Naive B cell (primary cell): ENCODE measurements around the gene RAP1A. TPM values are rescaled to one million over a fixed set of nuclear protein-coding genes. Genes with fewer than 3 reads are reported as not detected.
A peak's percentile ranks its signal among the peaks of the same experiment; 100 is the strongest.
"Not testable (repeated sequence)": the region's sequence is repeated elsewhere in the genome, so short reads cannot be mapped to it uniquely, and the experiment has no call there.

Experiments used
- ATAC-seq, 2 donors: fragments of 150-1000 bp; cut with Tn5 transposase; 2 replicates each; pipeline ENCODE4 v1.10.0; 2021; ENCODE audit warnings: low read depth in 2 of 2, mild to moderate bottlenecking in 2 of 2, moderate library complexity in 2 of 2
- DNase-seq: peaks from one replicate; pipeline ENCODE4 v3.0.0; 2022
- H3K27ac Mint-ChIP-seq, 6 donors: one replicate each; pipeline ENCODE4 v1.8.0; 2020 to 2022; ENCODE audit warnings: mild to moderate bottlenecking in 6 of 6, mixed read lengths in 6 of 6, moderate library complexity in 5 of 6, inconsistent platforms in 2 of 6
- H3K27me3 Mint-ChIP-seq, 3 donors: one replicate each; pipeline ENCODE4 v1.8.0; 2021 to 2022; ENCODE audit warnings: mixed read lengths in 3 of 3, mild to moderate bottlenecking in 1 of 3
- H3K36me3 Mint-ChIP-seq, 2 donors: one replicate each; pipeline ENCODE4 v1.8.0; 2020 to 2022; ENCODE audit warnings: mixed read lengths in 2 of 2, inconsistent platforms in 1 of 2, mild to moderate bottlenecking in 1 of 2
- H3K4me1 Mint-ChIP-seq, 3 donors: one replicate each; pipeline ENCODE4 v1.8.0; 2020 to 2022; ENCODE audit warnings: mixed read lengths in 3 of 3, inconsistent platforms in 1 of 3, mild to moderate bottlenecking in 1 of 3, moderate library complexity in 1 of 3
- H3K4me3 Mint-ChIP-seq, 8 donors: one replicate each; pipeline ENCODE4 v1.8.0; 2020 to 2022; ENCODE audit warnings: mild to moderate bottlenecking in 8 of 8, mixed read lengths in 8 of 8, moderate library complexity in 8 of 8, inconsistent platforms in 2 of 8
- H3K9me3 Mint-ChIP-seq, 7 donors: one replicate each; pipeline ENCODE4 v1.8.0; 2020 to 2022; ENCODE audit warnings: mixed read lengths in 7 of 7, mild to moderate bottlenecking in 5 of 7, inconsistent platforms in 2 of 7, moderate library complexity in 1 of 7
- polyA plus RNA-seq, 6 donors: library from polyadenylated mRNA; unstranded; fragments of 300-500 nt; fragmentation: Illumina TruSeq; gene quantifications; one replicate each; pipeline ENCODE4 v1.2.3, GENCODE V29; 2021; ENCODE audit warnings: low read depth in 6 of 6

RAP1A gene
- polyA plus RNA-seq, 6 donors from 2014 or later, result 30.7 to 44.6 (median 37.2) TPM

GRCh38 chr1:111602302-111602701 is 17.3 kb upstream of the RAP1A start:
- peak overlapping the region in 7 of 8 donors; percentile 36 to 81 (median 61) for H3K4me3 Mint-ChIP-seq
- no peak for DNase-seq
- H3K9me3 Mint-ChIP-seq, result no peaks in the 10 kb centered on the region
- H3K4me1 Mint-ChIP-seq, result peaks cover 55 to 80% (median 67%) of the 10 kb centered on the region in 3 donors
- no peaks in the 10 kb centered on the region for H3K36me3 Mint-ChIP-seq
- peak overlapping the region; percentile 42 to 93 (median 86) for H3K27ac Mint-ChIP-seq
- peak; percentile 81 to 84 for ATAC-seq
- H3K27me3 Mint-ChIP-seq, result no peaks in the 10 kb centered on the region

GRCh38 chr1:111602974-111603373 is 16.6 kb upstream of the RAP1A start:
- Mint-ChIP-seq H3K9me3 (no peaks in the 10 kb centered on the region), H3K36me3 (no peaks in the 10 kb centered on the region), H3K27ac (peak overlapping the region in 5 of 6 donors; percentile 18 to 93 (median 84)), H3K4me3 (peak overlapping the region in 6 of 8 donors; percentile 36 to 81 (median 60)), H3K27me3 (no peaks in the 10 kb centered on the region), H3K4me1 (peaks cover 55 to 75% (median 67%) of the 10 kb centered on the region in 3 donors)
- no peak for DNase-seq
- ATAC-seq, result no peak

- DNase-seq (no peak), ATAC-seq (peak; percentile 72 to 74)
- Mint-ChIP-seq H3K9me3 (no peaks in the 10 kb centered on the region), H3K4me1 (peaks cover 55 to 71% (median 67%) of the 10 kb centered on the region in 3 donors), H3K27me3 (no peaks in the 10 kb centered on the region), H3K36me3 (no peaks in the 10 kb centered on the region), H3K27ac (peak overlapping the region; percentile 30 to 90 (median 74)), H3K4me3 (peak overlapping the region in 5 of 8 donors; percentile 44 to 89 (median 61))
Observed at GRCh38 chr1:111603979-111604378, 15.6 kb upstream of the RAP1A start.

- no peaks in the 10 kb centered on the region for H3K36me3 Mint-ChIP-seq
- no peaks in the 10 kb centered on the region for H3K27me3 Mint-ChIP-seq
- H3K4me3 Mint-ChIP-seq, result peak overlapping the region in 2 of 8 donors; percentile 14 to 36
- ATAC-seq (no peak), DNase-seq (no peak)
- H3K4me1 Mint-ChIP-seq, result peaks cover 56 to 65% (median 62%) of the 10 kb centered on the region in 3 donors
- peak overlapping the region in 3 of 6 donors; percentile 9 to 96 (median 72) for H3K27ac Mint-ChIP-seq
- H3K9me3 Mint-ChIP-seq, result no peaks in the 10 kb centered on the region
Observed at GRCh38 chr1:111604931-111605330, 14.7 kb upstream of the RAP1A start.

- H3K27me3 Mint-ChIP-seq, result no peaks in the 10 kb centered on the region
- no peak for ATAC-seq
- no peak overlapping the region for H3K4me3 Mint-ChIP-seq
- no peak for DNase-seq
- H3K36me3 Mint-ChIP-seq, result no peaks in the 10 kb centered on the region
- H3K9me3 Mint-ChIP-seq, result no peaks in the 10 kb centered on the region
- H3K4me1 Mint-ChIP-seq, result peaks cover 52 to 62% (median 58%) of the 10 kb centered on the region in 3 donors
- peak overlapping the region in 2 of 6 donors; percentile 71 to 72 for H3K27ac Mint-ChIP-seq
Observed at GRCh38 chr1:111605576-111605975, 14.0 kb upstream of the RAP1A start.

- H3K4me3 Mint-ChIP-seq, DNase-seq, H3K36me3 Mint-ChIP-seq, H3K9me3 Mint-ChIP-seq, H3K27me3 Mint-ChIP-seq: not testable (repeated sequence)
- Mint-ChIP-seq H3K4me1 (peaks cover 44 to 53% (median 48%) of the 10 kb centered on the region in 3 donors), H3K27ac (peak overlapping the region in 3 of 6 donors; percentile 19 to 86 (median 58))
- ATAC-seq, result peak in 1 of 2 donors; percentile 23
Observed at GRCh38 chr1:111606457-111607215, 13.0 kb upstream of the RAP1A start.

- not testable (repeated sequence) for DNase-seq, H3K27me3 Mint-ChIP-seq, ATAC-seq, H3K4me3 Mint-ChIP-seq, H3K9me3 Mint-ChIP-seq, H3K36me3 Mint-ChIP-seq, H3K27ac Mint-ChIP-seq
- H3K4me1 Mint-ChIP-seq, result peaks cover 27 to 34% (median 31%) of the 10 kb centered on the region in 3 donors
Observed at GRCh38 chr1:111608528-111608927, 11.1 kb upstream of the RAP1A start.

GRCh38 chr1:111611986-111612385 is 7.6 kb upstream of the RAP1A start:
- no peak for ATAC-seq
- H3K36me3 Mint-ChIP-seq, result no peaks in the 10 kb centered on the region
- DNase-seq, result no peak
- peaks cover 27 to 36% (median 29%) of the 10 kb centered on the region in 3 donors for H3K4me1 Mint-ChIP-seq
- no peak overlapping the region for H3K27ac Mint-ChIP-seq
- no peaks in the 10 kb centered on the region for H3K9me3 Mint-ChIP-seq
- no peaks in the 10 kb centered on the region for H3K27me3 Mint-ChIP-seq
- no peak overlapping the region for H3K4me3 Mint-ChIP-seq

GRCh38 chr1:111615870-111616715 is 3.5 kb upstream of the RAP1A start:
- no peaks in the 10 kb centered on the region for H3K36me3 Mint-ChIP-seq
- DNase-seq (peak; percentile 78), ATAC-seq (peak; percentile 69 to 70)
- H3K4me3 Mint-ChIP-seq, result peak overlapping the region; percentile 51 to 89 (median 74)
- no peaks in the 10 kb centered on the region for H3K9me3 Mint-ChIP-seq
- H3K27ac Mint-ChIP-seq, result peak overlapping the region; percentile 68 to 97 (median 93)
- H3K27me3 Mint-ChIP-seq, result no peaks in the 10 kb centered on the region
- peaks cover 49 to 57% (median 56%) of the 10 kb centered on the region in 3 donors for H3K4me1 Mint-ChIP-seq

GRCh38 chr1:111618081-111618480 is 1.5 kb upstream of the RAP1A start:
- ATAC-seq (no peak), DNase-seq (no peak)

GRCh38 chr1:111618961-111619634 is 491 bp upstream of the RAP1A start:
- Mint-ChIP-seq H3K4me3 (peak overlapping the region; percentile 82 to 100 (median 92)), H3K36me3 (no peaks in the 10 kb centered on the region), H3K4me1 (peaks cover 73 to 84% (median 83%) of the 10 kb centered on the region in 3 donors), H3K9me3 (no peaks in the 10 kb centered on the region), H3K27me3 (no peaks in the 10 kb centered on the region), H3K27ac (peak overlapping the region; percentile 14 to 96 (median 94))
- DNase-seq (no peak), ATAC-seq (no peak)

More at GRCh38 chr1:111618081-111618480, 1.5 kb upstream of the RAP1A start:
- H3K4me1 Mint-ChIP-seq, result peaks cover 67 to 75% (median 74%) of the 10 kb centered on the region in 3 donors
- H3K9me3 Mint-ChIP-seq, result no peaks in the 10 kb centered on the region
- no peaks in the 10 kb centered on the region for H3K27me3 Mint-ChIP-seq
- peak overlapping the region; percentile 60 to 94 (median 73) for H3K27ac Mint-ChIP-seq
- peak overlapping the region; percentile 21 to 100 (median 86) for H3K4me3 Mint-ChIP-seq
- no peaks in the 10 kb centered on the region for H3K36me3 Mint-ChIP-seq

- Mint-ChIP-seq H3K27ac (peak overlapping the region; percentile 62 to 98 (median 94)), H3K36me3 (no peaks in the 10 kb centered on the region), H3K9me3 (no peaks in the 10 kb centered on the region), H3K4me1 (peaks cover 69 to 83% (median 77%) of the 10 kb centered on the region in 3 donors), H3K4me3 (peak overlapping the region; percentile 92 to 100 (median 96)), H3K27me3 (no peaks in the 10 kb centered on the region)
- no peak for ATAC-seq
- no peak for DNase-seq
Observed at GRCh38 chr1:111620441-111620971, 917 bp downstream of the RAP1A start.

- ATAC-seq, result no peak
- Mint-ChIP-seq H3K4me1 (peaks cover 68 to 83% (median 77%) of the 10 kb centered on the region in 3 donors), H3K9me3 (no peaks in the 10 kb centered on the region), H3K27ac (peak overlapping the region; percentile 7 to 97 (median 94)), H3K27me3 (no peaks in the 10 kb centered on the region), H3K4me3 (peak overlapping the region; percentile 92 to 100 (median 96)), H3K36me3 (no peaks in the 10 kb centered on the region)
- DNase-seq, result no peak
Observed at GRCh38 chr1:111621050-111621449, 1.5 kb downstream of the RAP1A start.
